ENCODE results near the gene HOXA3. TPM values are rescaled to one million over a fixed set of nuclear protein-coding genes. Genes with fewer than 3 reads are reported as not detected.

HOXA3 gene
- total RNA-seq, 4 donors from 2014 or later, result 1.8 to 11.0 (median 4.3) TPM

DNA sequence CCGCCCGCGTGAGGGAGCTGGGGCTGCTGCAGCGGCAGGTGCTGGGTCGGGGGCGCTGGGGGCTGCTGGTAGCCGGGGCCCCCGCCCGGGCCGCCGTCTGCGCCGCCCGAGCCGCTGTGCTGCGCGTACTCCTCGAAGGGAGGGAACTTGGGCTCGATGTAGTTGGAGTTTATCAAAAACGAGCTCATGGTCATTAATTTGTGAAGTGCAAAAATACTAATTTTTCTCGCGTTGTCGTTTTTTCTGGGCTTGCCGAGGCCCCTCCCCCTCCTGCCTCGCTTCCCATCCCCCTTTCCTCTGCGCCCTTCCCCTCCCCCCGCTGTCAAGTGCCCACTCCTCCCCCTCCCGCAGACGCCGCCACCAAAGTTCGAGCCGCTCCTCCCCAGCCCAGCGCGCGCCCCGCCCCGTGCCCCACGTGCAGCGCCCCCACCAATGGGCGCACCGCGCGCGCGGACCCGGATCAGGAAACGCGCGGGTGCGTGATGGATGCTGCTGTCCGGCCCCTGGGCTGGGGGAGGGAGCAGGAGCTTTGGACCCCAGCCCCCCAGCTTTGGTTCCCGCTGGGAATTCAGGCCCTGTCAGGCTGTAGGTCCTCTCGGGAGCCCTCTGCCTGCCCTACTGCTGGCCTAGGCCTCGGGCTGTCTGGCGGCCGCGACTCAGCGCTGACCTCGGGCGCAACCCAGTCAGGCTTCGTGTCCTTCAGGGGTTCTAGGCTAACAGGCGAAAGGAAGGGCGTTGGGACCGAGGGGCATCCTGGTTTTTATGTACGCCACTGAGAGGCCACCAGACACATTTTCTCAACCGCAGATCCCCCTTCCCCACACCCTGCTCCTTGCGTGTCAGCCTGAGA lies 21.6 kb downstream of the HOXA3 start, which contains the start of gene HOXA4:
Gene HOXA4 (minus strand): TSS at position 218 of the 850 bp plus-strand sequence. CDS start 24 bp downstream, at position 194.
- TF ChIP-seq CTCF (IDR thresholded peaks at IDR 0.05), result no peak
- DNase-seq (ENCODE audit: low spot score) (peak; percentile 87), ATAC-seq (ENCODE audit: low FRiP score) (peak; percentile 90)

DNA sequence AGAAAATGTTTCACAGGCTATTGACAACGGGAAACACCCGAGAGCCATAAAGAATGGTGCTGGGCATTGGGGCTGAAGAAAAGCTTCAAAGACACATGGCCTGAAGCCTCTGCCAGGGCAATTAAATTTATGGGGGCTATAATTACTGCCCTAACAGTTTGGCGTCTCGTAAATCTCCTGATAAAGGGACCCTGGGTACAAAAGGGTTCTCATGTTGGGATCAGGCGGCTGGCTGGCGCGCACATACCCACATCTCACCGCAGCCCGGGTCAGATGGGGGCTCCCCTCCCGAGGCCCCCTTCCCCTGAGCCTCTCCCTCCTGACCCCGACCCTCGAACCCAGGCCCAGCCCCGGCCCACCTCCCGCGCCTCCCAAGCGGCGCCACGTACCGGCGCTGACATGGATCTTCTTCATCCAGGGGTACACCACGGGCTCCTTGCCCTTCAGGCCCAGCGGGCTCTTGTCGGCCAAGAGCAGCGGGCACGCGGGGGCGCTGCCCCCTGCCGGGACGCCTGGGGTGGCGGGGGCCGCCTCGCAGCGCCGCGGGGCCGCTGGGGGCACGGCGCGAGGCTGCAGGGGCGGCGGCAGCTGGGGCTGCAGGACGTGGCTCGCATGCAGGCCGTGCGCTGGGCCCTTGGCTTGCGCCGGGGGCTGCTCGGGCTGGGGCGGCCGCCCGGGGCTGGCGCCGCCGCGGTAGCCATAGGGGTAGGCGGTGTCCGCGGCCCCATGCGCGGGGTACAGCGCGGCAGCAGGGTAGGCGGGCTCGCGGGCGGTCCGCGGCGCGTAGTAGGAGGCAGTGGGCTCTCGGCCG lies 22.4 kb downstream of the HOXA3 start:
- ATAC-seq (ENCODE audit: low FRiP score) (peak; percentile 24), DNase-seq (ENCODE audit: low spot score) (peak; percentile 22)
- no peak for TF ChIP-seq CTCF (IDR thresholded peaks at IDR 0.05)

DNA sequence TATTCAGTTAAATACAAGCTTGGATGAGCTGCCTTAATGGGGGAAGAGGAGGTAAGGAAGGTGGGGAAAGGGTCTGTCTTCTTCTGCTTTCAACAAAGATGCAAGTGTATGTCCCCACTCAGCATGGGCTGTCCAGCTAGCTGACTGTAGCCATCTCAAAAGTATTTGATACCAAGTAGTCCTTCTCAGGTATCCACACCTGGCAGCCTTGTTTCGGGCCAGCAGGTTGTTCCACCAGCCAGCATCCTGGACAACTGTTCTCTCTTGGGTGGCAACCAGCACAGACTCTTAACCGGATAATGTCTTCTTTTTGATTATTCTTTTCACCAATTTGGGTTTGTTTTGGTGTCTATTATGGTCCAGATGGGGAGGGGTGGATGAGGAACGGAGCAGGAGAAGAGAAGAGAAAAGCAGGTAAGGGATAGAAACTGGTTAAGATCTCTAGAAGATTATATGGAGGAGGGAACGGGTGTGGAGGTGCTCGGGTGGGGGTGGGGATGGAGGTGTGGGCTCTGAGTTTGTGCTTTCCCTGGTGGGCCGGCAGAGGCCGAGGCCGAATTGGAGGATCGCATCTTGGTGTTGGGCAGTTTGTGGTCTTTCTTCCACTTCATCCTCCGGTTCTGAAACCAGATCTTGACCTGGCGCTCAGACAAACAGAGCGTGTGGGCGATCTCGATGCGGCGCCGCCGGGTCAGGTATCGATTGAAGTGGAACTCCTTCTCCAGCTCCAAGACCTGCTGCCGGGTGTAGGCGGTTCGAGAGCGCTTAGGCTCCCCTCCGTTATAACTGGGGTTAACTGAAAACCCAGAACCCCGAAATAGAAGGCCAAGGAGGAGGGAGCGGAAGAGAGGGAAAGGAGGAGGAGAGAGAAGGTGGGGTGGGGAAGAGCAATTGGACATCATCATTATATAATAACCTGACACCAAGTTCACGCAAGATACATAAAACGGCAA lies 23.3 kb downstream of the HOXA3 start:
- no peak for TF ChIP-seq CTCF (IDR thresholded peaks at IDR 0.05)
- no peak for ATAC-seq (ENCODE audit: low FRiP score)
- peak; percentile 22 for DNase-seq (ENCODE audit: low spot score)

- TF ChIP-seq CTCF (IDR thresholded peaks at IDR 0.05), result no peak
- DNase-seq (ENCODE audit: low spot score), result no peak
These were observed 24.3 kb downstream of the HOXA3 start for GRCh38 chr7:27128034-27128433.

DNA sequence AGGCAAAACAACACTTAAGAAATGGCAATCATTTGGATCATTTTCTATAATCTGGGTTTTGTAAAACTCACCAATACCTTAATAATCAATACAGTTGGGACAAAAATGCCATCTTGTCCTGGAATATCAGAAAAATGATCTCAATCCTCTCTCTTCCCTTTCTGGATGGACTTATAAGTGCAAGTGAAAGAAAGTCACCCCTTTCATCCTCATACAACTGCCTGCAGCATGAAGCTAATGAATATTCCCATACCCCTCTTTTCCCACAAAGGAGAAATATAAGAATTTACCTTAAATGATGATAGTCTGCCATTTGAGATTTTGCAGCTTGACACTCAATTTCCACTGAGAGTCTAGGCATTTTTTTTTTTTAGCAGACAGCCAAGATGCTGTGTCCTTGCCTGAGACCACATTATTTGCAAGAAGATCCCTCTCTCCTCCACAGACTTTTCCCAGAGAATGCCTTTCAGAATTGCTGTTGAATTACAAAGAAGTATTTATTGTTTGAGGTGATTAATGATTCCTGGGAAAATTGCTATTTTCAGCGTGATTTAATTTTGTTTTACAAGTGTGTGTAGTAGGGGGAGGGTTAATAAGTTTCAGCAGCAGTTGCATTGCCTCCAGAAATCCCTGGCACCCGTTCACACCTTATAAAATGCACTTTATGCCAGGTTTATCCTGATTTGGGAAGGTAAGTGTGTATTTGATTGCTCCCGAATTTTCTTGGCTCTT lies 25.6 kb downstream of the HOXA3 start:
- no peak for TF ChIP-seq CTCF (IDR thresholded peaks at IDR 0.05)
- ATAC-seq (ENCODE audit: low FRiP score) (no peak), DNase-seq (ENCODE audit: low spot score) (no peak)

More at GRCh38 chr7:27128034-27128433, 24.3 kb downstream of the HOXA3 start:
- ATAC-seq (ENCODE audit: low FRiP score), result no peak

GRCh38 chr7:27125986-27126394 lies 26.4 kb downstream of the HOXA3 start:
- no peak for DNase-seq (ENCODE audit: low spot score)
- ATAC-seq (ENCODE audit: low FRiP score), result no peak
- TF ChIP-seq CTCF (IDR thresholded peaks at IDR 0.05), result no peak

All from omental fat pad (tissue), 4 donors.